Calu3 (cell line): ENCODE results near the gene UGT2B15. TPM values are rescaled to one million over a fixed set of nuclear protein-coding genes. Genes with fewer than 3 reads are reported as not detected.

ENCODE experiments used
- BruUV-seq: library from RNA; stranded (reverse); fragments of 400-500 nt; replicated peaks from 2 replicates; lab custom pipeline; 2021; lab: Mats Ljungman, UMichigan
- CTCF ChIA-PET: fragments of 300-600 bp; sonication (Branson Sonifier 250); formaldehyde crosslinking; loops from one replicate; lab custom pipeline; 2022; ENCODE audit warnings: antibody characterized with exemption; lab: Charles Lee
- DNase-seq: peaks from one replicate; pipeline ENCODE4 v3.0.0; 2022
- H3K27ac Mint-ChIP-seq: one replicate; pipeline ENCODE4 v1.8.0; 2022; ENCODE audit warnings: mixed read lengths; ENCODE audit not compliant: unreplicated experiment
- H3K27me3 Mint-ChIP-seq: one replicate; pipeline ENCODE4 v1.8.0; 2022; ENCODE audit warnings: mixed read lengths; ENCODE audit not compliant: unreplicated experiment
- H3K36me3 Mint-ChIP-seq: one replicate; pipeline ENCODE4 v1.8.0; 2022; ENCODE audit warnings: mild to moderate bottlenecking, moderate library complexity, mixed read lengths; ENCODE audit not compliant: insufficient read depth, unreplicated experiment
- H3K4me1 Mint-ChIP-seq: one replicate; pipeline ENCODE4 v1.8.0; 2022; ENCODE audit warnings: mild to moderate bottlenecking, low read depth, mixed read lengths; ENCODE audit not compliant: unreplicated experiment
- H3K4me3 Mint-ChIP-seq: one replicate; pipeline ENCODE4 v1.8.0; 2022; ENCODE audit warnings: mild to moderate bottlenecking, low read depth, moderate library complexity, mixed read lengths; ENCODE audit not compliant: unreplicated experiment
- H3K9me3 Mint-ChIP-seq: one replicate; pipeline ENCODE4 v1.8.0; 2022; ENCODE audit warnings: low read depth, mixed read lengths; ENCODE audit not compliant: unreplicated experiment
- CTCF ChIP-seq: fragments of 200-600 bp; IDR thresholded peaks from one replicate; pipeline ENCODE4 v1.8.0; 2022; ENCODE audit warnings: antibody characterized with exemption; ENCODE audit not compliant: unreplicated experiment
- intact Hi-C: fragments of 100-400 bp; cut with micrococcal nuclease; formaldehyde crosslinking; loops from one replicate; pipeline ENCODE4 v1.10.0; 2022; ENCODE audit not compliant: unreplicated experiment
- total RNA-seq: library from RNA; stranded (reverse); gene quantifications from 2 replicates; pipeline ENCODE4 v1.2.3, GENCODE V29; 2022

The UGT2B15 gene
- total RNA-seq, 1 experiment from 2014 or later, result 0.50 TPM

- CTCF ChIA-PET, result no interaction called here
- H3K4me1 Mint-ChIP-seq, result peaks cover 24% of the 10 kb centered on the region
- H3K27ac Mint-ChIP-seq, result no peak overlapping the region
- BruUV-seq, result no TSS peak
- intact Hi-C loops, result no loop called here
- no peak for DNase-seq
- no peaks in the 10 kb centered on the region for H3K27me3 Mint-ChIP-seq
- no peaks in the 10 kb centered on the region for H3K36me3 Mint-ChIP-seq
- no peak for TF ChIP-seq CTCF
- peaks cover 2% of the 10 kb centered on the region for H3K9me3 Mint-ChIP-seq
- no peak overlapping the region for H3K4me3 Mint-ChIP-seq
These were observed 71.3 kb downstream of the UGT2B15 start for GRCh38 chr4:68599150-68599549.

- intact Hi-C loops, result no loop called here
- H3K27ac Mint-ChIP-seq, result no peak overlapping the region
- no peaks in the 10 kb centered on the region for H3K27me3 Mint-ChIP-seq
- BruUV-seq, result no TSS peak
- CTCF ChIA-PET, result no interaction called here
- H3K4me1 Mint-ChIP-seq, result peaks cover 38% of the 10 kb centered on the region
- no peaks in the 10 kb centered on the region for H3K36me3 Mint-ChIP-seq
- no peak overlapping the region for H3K4me3 Mint-ChIP-seq
- peaks cover 2% of the 10 kb centered on the region for H3K9me3 Mint-ChIP-seq
- no peak for TF ChIP-seq CTCF
- no peak for DNase-seq
These were observed 73.0 kb downstream of the UGT2B15 start for GRCh38 chr4:68597482-68597881.

Other genes starting within 250 kb of the UGT2B15 start
- not detected in 2 replicates for gene TMPRSS11E, start 223.2 kb downstream of the UGT2B15 start, total RNA-seq
- not detected in 2 replicates for gene UGT2B17, start 94.3 kb downstream of the UGT2B15 start, total RNA-seq
- not detected in 2 replicates for gene UGT2B10, start 145.3 kb upstream of the UGT2B15 start, total RNA-seq